Spleen (tissue), 7 donors: Measurements from ENCODE around the gene REXO5.

Source experiments
- CTCF ChIP-seq, 11 experiments: fragments of 200-600 bp in 7 of 11; fragments of 450-650 bp in 4 of 11; sonication (generic) in 4 of 11; IDR thresholded peaks in 8 of 11; conservative IDR thresholded peaks in 3 of 11; 1 replicate in 7 of 11; 2 replicates in 4 of 11; pipeline versions ENCODE4 v1.4.0 to v1.8.0; 2016 to 2021; ENCODE audit warnings: antibody characterized with exemption in 11 of 11, inconsistent platforms in 4 of 11, mild to moderate bottlenecking in 1 of 11
- POLR2A ChIP-seq, 3 donors: fragments of 450-650 bp; IDR thresholded peaks; one replicate each; pipeline ENCODE4 v1.5.1; 2017; ENCODE audit warnings: antibody characterized with exemption in 3 of 3, mild to moderate bottlenecking in 1 of 3
- POLR2AphosphoS5 ChIP-seq, 3 donors: sonication (generic); formaldehyde crosslinking; IDR thresholded peaks; one replicate each; pipeline ENCODE4 v1.5.1; 2017; ENCODE audit warnings: antibody characterized with exemption in 3 of 3
- donor health status: DM: no; HTN: no; CAD: no; lungs with moderate emphysema.
- donor health status: DM: no; HTN: no; CAD: no.
- donor health status: DM: no; HTN: no; CAD: no.

DNA sequence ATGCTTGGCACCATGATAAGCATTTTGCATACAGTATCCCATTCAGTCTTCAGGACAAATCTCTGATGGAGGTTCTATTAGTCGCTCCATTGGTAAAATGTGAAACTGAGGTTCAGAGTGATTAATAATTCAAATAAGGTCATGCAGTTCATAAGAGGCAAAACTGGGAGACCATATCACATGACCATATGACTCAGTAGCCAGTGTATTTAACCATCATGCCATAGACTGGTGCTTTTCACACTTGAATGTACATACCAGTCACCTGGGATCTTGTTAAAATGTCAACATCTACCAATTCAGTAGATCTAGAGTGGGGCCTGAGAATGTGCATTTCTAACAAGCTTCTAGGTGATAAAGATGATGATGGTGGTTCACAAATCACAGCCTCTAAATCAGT lies 38.2 kb upstream of the REXO5 start:
- no peak for TF ChIP-seq POLR2AphosphoS5 (IDR thresholded peaks at IDR 0.05)
- TF ChIP-seq CTCF (IDR thresholded peaks at IDR 0.05 in 8 of 11, conservative IDR thresholded peaks at IDR 0.05 in 3 of 11), result no peak
- TF ChIP-seq POLR2A (IDR thresholded peaks at IDR 0.05), result no peak
